CD4-positive, alpha-beta memory T cell (primary cell): ENCODE measurements around the gene ERC2. TPM values are rescaled to one million over a fixed set of nuclear protein-coding genes. Genes with fewer than 3 reads are reported as not detected.

Experiments used
- CTCF ChIA-PET: fragments of 350-600 bp; sonication (Branson Sonifier 250); formaldehyde crosslinking; loops from one replicate; lab custom pipeline; 2021; ENCODE audit warnings: inconsistent platforms; ENCODE audit not compliant: partially characterized antibody; lab: Charles Lee
- POLR2A ChIA-PET: fragments of 350-600 bp; sonication (Branson Sonifier 250); formaldehyde crosslinking; loops from one replicate; lab custom pipeline; 2021; ENCODE audit not compliant: partially characterized antibody; lab: Charles Lee
- DNase-seq, 5 donors: peaks; one replicate each; pipeline versions ENCODE4 v3.0.0 to v3.0.0-alpha.2; 2020 to 2022; ENCODE audit warnings: mixed read lengths in 1 of 5
- H3K27ac ChIP-seq: one replicate; pipeline ENCODE4 v1.7.0; 2013; ENCODE audit warnings: low read depth, low read length
- H3K27me3 ChIP-seq: 2 replicates; pipeline ENCODE4 v1.7.0; 2013; ENCODE audit warnings: mild to moderate bottlenecking, low read length, moderate library complexity; ENCODE audit not compliant: insufficient read depth
- H3K36me3 ChIP-seq: 2 replicates; pipeline ENCODE4 v1.7.0; 2013; ENCODE audit warnings: mild to moderate bottlenecking, low read length, moderate library complexity; ENCODE audit not compliant: insufficient read depth
- H3K4me1 ChIP-seq: 2 replicates; pipeline ENCODE4 v1.7.0; 2013; ENCODE audit warnings: mild to moderate bottlenecking, low read length, moderate library complexity; ENCODE audit not compliant: insufficient read depth
- H3K4me3 ChIP-seq, 2 donors: one replicate each; pipeline ENCODE4 v1.7.0; 2013; ENCODE audit warnings: low read length in 2 of 2, mild to moderate bottlenecking in 1 of 2
- H3K9me3 ChIP-seq, 2 donors: one replicate each; pipeline ENCODE4 v1.7.0; 2013; ENCODE audit warnings: low read length in 2 of 2, control low read depth in 1 of 2; ENCODE audit not compliant: control insufficient read depth in 1 of 2
- H3K27ac Mint-ChIP-seq, 7 donors: one replicate each; pipeline ENCODE4 v1.8.0; 2020 to 2021; ENCODE audit warnings: mixed read lengths in 7 of 7, mild to moderate bottlenecking in 6 of 7, inconsistent platforms in 3 of 7, moderate library complexity in 3 of 7
- H3K27me3 Mint-ChIP-seq, 2 donors: one replicate each; pipeline ENCODE4 v1.8.0; 2020 to 2021; ENCODE audit warnings: mixed read lengths in 2 of 2
- H3K36me3 Mint-ChIP-seq, 2 donors: one replicate each; pipeline ENCODE4 v1.8.0; 2020 to 2021; ENCODE audit warnings: mixed read lengths in 2 of 2, inconsistent platforms in 1 of 2, mild to moderate bottlenecking in 1 of 2
- H3K4me1 Mint-ChIP-seq, 4 donors: one replicate each; pipeline ENCODE4 v1.8.0; 2020 to 2021; ENCODE audit warnings: mixed read lengths in 4 of 4, mild to moderate bottlenecking in 1 of 4
- H3K4me3 Mint-ChIP-seq, 8 donors: one replicate each; pipeline ENCODE4 v1.8.0; 2020 to 2021; ENCODE audit warnings: mixed read lengths in 8 of 8, mild to moderate bottlenecking in 7 of 8, moderate library complexity in 6 of 8, inconsistent platforms in 3 of 8
- H3K9me3 Mint-ChIP-seq, 8 donors: one replicate each; pipeline ENCODE4 v1.8.0; 2020 to 2021; ENCODE audit warnings: mixed read lengths in 8 of 8, mild to moderate bottlenecking in 5 of 8, inconsistent platforms in 3 of 8, moderate library complexity in 1 of 8
- intact Hi-C: fragments of 100-400 bp; cut with micrococcal nuclease; formaldehyde crosslinking; loops from one replicate; pipeline ENCODE4 v1.15.1; 2023
- polyA plus RNA-seq, 2 donors: library from polyadenylated mRNA; unstranded; fragments of 300-500 nt; fragmentation: Illumina TruSeq; gene quantifications; one replicate each; pipeline ENCODE4 v1.2.3, GENCODE V29; 2021
- total RNA-seq, 2 experiments: library from RNA; stranded (reverse); gene quantifications; one replicate each; pipeline ENCODE4 v1.2.3, GENCODE V29; 2021

The ERC2 gene
- total and polyA plus RNA-seq, 4 experiments from 2014 or later = not detected

DNA sequence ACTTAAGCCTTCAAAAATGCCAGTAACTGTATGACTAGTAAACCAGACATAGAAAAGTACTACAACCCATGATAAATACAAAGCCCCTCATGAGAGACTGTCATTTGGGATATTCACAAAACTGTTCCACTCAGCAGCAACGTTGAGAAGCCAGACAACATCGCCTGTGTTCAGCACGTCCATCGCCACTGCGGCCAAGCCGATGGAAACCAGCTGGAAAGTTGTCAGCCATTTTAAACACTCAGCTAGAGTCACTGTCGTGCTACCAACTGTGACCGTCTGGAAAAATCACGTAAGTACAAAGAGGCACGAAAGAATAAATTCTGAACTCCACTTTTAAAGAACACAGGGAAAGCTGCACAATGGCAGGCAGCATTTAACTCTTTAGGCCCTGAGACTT, 640.5 kb downstream of the ERC2 start:
- CTCF ChIA-PET = no interaction called here
- no peaks in the 10 kb centered on the region for H3K36me3 ChIP-seq
- intact Hi-C loops = no loop called here
- Mint-ChIP-seq H3K36me3 (no peaks in the 10 kb centered on the region), H3K9me3 (peaks cover 0 to 12% (median 4%) of the 10 kb centered on the region in 8 donors), H3K27ac (no peak overlapping the region), H3K4me1 (no peaks in the 10 kb centered on the region), H3K4me3 (no peak overlapping the region), H3K27me3 (no peaks in the 10 kb centered on the region)
- no peaks in the 10 kb centered on the region for H3K9me3 ChIP-seq
- H3K27ac ChIP-seq = no peak overlapping the region
- H3K4me1 ChIP-seq = no peaks in the 10 kb centered on the region
- no peak for DNase-seq
- no peaks in the 10 kb centered on the region for H3K27me3 ChIP-seq
- POLR2A ChIA-PET = no interaction called here
- H3K4me3 ChIP-seq = no peak overlapping the region

DNA sequence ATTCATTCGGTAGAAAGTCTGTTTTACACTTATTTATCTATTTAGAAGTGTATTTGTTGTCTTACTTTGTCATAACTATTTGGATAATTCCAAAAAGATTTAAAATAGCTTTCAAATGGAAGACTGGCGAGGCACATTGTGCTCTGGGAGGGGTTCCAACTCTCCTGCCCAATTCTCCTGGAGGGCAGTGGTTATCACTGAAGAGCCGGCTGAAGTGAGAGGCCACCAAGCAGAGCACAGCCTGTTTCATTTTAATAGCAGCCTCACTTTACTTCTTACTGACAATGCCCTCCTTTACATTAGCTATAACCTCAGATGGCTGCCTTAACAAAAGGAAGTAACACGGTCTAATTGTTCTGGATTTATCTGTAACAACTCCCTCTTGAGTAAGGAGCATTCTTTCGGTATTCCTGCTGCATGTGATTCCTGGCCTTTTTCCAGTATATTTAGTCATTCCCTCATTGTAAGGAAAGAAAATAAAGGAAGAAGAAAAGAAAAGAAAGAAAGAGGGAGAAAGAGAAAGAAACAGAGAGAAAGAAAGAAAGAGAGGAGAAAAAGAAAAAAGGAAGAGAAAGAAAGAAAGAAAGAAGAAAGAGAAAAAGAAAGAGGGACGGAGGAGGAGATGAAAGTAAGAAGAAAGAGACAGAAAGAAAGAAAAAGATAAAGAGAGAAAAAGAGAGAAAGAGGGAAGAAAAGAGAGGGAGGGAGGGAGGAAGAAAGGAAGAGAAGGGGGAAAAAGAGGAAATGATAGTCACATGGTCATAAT, 641.4 kb downstream of the ERC2 start:
- POLR2A ChIA-PET = no interaction called here
- no peaks in the 10 kb centered on the region for H3K36me3 Mint-ChIP-seq
- intact Hi-C loops = no loop called here

DNA sequence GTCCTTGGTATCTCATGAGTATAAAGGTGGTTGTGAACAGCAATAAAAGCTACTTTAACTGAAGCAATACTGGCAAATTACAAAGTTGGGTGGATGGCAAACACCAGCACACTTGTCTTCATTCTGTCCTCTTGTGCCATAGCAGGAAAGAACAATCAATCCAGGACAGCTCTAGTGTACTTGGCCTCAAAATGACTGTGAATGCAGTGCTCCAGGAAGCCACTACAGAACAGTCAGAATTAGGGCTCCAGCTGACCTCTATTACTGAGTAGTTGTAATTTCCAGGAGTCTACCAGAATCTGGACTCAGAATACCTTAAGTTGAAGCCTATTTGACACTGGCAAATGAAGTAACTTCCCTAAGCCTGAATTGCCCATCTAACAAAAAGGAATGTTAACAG, 642.2 kb downstream of the ERC2 start:
- POLR2A ChIA-PET = no interaction called here
- intact Hi-C loops = no loop called here
- no peaks in the 10 kb centered on the region for H3K36me3 Mint-ChIP-seq

More for the DNA sequence above, 641.4 kb downstream of the ERC2 start:
- H3K4me3 Mint-ChIP-seq = no peak overlapping the region
- no peaks in the 10 kb centered on the region for H3K9me3 ChIP-seq
- H3K27ac Mint-ChIP-seq = no peak overlapping the region
- no peak overlapping the region for H3K27ac ChIP-seq
- H3K4me3 ChIP-seq = no peak overlapping the region
- CTCF ChIA-PET = no interaction called here
- peaks cover 0 to 12% (median 3%) of the 10 kb centered on the region in 8 donors for H3K9me3 Mint-ChIP-seq
- no peaks in the 10 kb centered on the region for H3K27me3 ChIP-seq
- no peaks in the 10 kb centered on the region for H3K4me1 Mint-ChIP-seq
- no peaks in the 10 kb centered on the region for H3K4me1 ChIP-seq
- no peaks in the 10 kb centered on the region for H3K36me3 ChIP-seq
- no peak for DNase-seq
- H3K27me3 Mint-ChIP-seq = no peaks in the 10 kb centered on the region

DNA sequence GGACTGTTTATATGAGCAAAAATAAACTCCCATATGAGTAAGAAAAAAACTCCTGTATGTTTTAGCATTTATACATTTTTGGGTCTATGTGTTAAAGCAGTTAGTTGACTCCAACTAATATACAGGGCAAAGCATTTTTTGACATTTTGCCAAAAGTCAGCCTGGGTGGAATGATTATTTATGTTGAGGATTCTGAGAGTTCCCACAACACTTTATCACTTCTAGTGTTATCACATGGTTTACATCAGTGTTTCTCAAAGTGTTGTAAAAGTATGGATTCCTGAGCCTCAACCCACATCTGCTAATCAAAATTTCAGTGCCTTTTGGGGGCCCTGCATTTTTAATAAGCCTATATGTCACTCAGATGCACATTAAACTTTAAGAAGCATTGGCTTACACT, 643.9 kb downstream of the ERC2 start:
- Histone ChIP-seq H3K4me1 (no peaks in the 10 kb centered on the region), H3K27ac (no peak overlapping the region), H3K9me3 (no peaks in the 10 kb centered on the region), H3K36me3 (no peaks in the 10 kb centered on the region), H3K4me3 (no peak overlapping the region), H3K27me3 (no peaks in the 10 kb centered on the region)
- Mint-ChIP-seq H3K27ac (no peak overlapping the region), H3K9me3 (peaks cover 0 to 5% (median under 1%) of the 10 kb centered on the region in 8 donors), H3K4me1 (no peaks in the 10 kb centered on the region), H3K36me3 (no peaks in the 10 kb centered on the region), H3K27me3 (no peaks in the 10 kb centered on the region), H3K4me3 (no peak overlapping the region)
- no peak for DNase-seq
- ChIA-PET CTCF (no interaction called here), POLR2A (no interaction called here)
- intact Hi-C loops = no loop called here

More for the DNA sequence above, 642.2 kb downstream of the ERC2 start:
- Histone ChIP-seq H3K4me3 (no peak overlapping the region), H3K27me3 (no peaks in the 10 kb centered on the region), H3K9me3 (no peaks in the 10 kb centered on the region), H3K36me3 (no peaks in the 10 kb centered on the region), H3K4me1 (no peaks in the 10 kb centered on the region), H3K27ac (no peak overlapping the region)
- H3K27ac Mint-ChIP-seq = no peak overlapping the region
- H3K4me1 Mint-ChIP-seq = no peaks in the 10 kb centered on the region
- H3K27me3 Mint-ChIP-seq = no peaks in the 10 kb centered on the region
- H3K9me3 Mint-ChIP-seq = peaks cover 0 to 10% (median 3%) of the 10 kb centered on the region in 8 donors
- H3K4me3 Mint-ChIP-seq = no peak overlapping the region
- DNase-seq = no peak
- CTCF ChIA-PET = no interaction called here

DNA sequence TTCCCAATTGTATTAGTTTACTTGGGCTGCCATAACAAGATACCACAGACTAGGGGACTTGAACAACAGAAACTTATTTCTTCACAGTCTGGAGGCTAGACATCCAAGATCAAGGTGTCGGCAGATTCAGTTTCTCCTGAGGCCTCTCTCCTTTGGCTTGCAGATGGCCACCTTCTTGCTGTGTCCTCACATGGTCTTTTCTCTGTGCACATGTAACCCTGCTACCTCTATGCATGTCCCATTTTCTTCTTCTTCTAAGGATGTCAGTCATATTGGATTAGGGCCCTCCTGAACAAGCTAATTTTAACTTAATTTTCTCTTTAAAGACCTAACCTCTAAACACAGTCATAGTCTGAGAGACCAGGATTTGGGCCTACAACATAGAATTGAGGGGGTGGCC, 644.4 kb downstream of the ERC2 start:
- no peak overlapping the region for H3K4me3 ChIP-seq
- no peak overlapping the region for H3K4me3 Mint-ChIP-seq
- no peak overlapping the region for H3K27ac ChIP-seq
- CTCF ChIA-PET = no interaction called here
- no peaks in the 10 kb centered on the region for H3K9me3 ChIP-seq
- POLR2A ChIA-PET = no interaction called here
- H3K9me3 Mint-ChIP-seq = peaks cover 0 to 5% (median under 1%) of the 10 kb centered on the region in 8 donors
- H3K4me1 Mint-ChIP-seq = no peaks in the 10 kb centered on the region
- no peak overlapping the region for H3K27ac Mint-ChIP-seq
- no peaks in the 10 kb centered on the region for H3K36me3 Mint-ChIP-seq
- no peak for DNase-seq
- no peaks in the 10 kb centered on the region for H3K27me3 Mint-ChIP-seq
- H3K36me3 ChIP-seq = no peaks in the 10 kb centered on the region
- no peaks in the 10 kb centered on the region for H3K27me3 ChIP-seq
- intact Hi-C loops = no loop called here
- no peaks in the 10 kb centered on the region for H3K4me1 ChIP-seq

DNA sequence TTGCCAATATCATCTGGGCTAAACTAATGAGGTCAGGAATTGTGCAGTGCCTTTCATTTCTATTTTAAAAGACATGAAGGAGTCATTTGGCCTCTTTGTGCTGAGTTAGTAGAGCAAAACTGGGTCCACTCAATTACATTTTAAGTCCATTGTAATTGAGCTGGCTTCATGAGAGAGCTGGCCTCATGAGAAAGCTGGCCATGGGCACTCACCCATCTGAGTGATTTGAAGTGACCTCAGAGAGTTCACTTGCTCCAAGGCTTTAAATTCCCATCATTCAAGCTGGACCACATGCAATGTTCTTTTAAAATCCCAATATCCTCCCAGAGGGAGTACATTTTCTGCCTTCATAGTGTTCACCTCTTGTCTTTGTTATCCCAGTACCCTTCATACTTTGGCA, 645.3 kb downstream of the ERC2 start:
- no peaks in the 10 kb centered on the region for H3K27me3 ChIP-seq
- no peak overlapping the region for H3K27ac Mint-ChIP-seq
- H3K4me1 ChIP-seq = no peaks in the 10 kb centered on the region
- H3K4me3 ChIP-seq = no peak overlapping the region
- peaks cover 0 to 2% (median 0%) of the 10 kb centered on the region in 8 donors for H3K9me3 Mint-ChIP-seq
- H3K36me3 ChIP-seq = no peaks in the 10 kb centered on the region
- H3K9me3 ChIP-seq = no peaks in the 10 kb centered on the region
- POLR2A ChIA-PET = no interaction called here
- H3K27ac ChIP-seq = no peak overlapping the region
- intact Hi-C loops = no loop called here
- H3K27me3 Mint-ChIP-seq = no peaks in the 10 kb centered on the region
- CTCF ChIA-PET = no interaction called here
- no peak overlapping the region for H3K4me3 Mint-ChIP-seq
- H3K4me1 Mint-ChIP-seq = no peaks in the 10 kb centered on the region
- no peaks in the 10 kb centered on the region for H3K36me3 Mint-ChIP-seq
- no peak for DNase-seq

DNA sequence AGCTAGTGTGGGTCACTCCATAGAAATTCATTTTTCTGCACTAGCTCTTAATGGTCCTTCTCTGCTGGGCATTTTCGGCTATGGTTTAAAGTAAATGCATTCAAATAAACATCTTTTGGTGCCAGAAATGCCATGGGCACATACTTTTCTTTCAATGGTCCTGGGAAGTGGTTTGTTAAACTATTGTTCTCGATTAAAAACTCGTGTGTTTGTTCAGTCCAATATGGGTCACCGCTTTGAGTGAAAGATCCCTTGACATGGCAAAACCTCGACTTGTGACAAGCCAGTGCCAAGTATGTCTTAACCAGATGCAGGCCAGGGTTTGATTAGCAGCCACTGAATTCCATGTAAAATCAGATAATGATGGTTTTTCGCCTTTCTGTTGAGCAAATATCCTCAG, 649.3 kb downstream of the ERC2 start:
- H3K36me3 Mint-ChIP-seq = no peaks in the 10 kb centered on the region
- no peak overlapping the region for H3K27ac Mint-ChIP-seq
- H3K27me3 Mint-ChIP-seq = no peaks in the 10 kb centered on the region
- intact Hi-C loops = no loop called here
- H3K4me1 Mint-ChIP-seq = no peaks in the 10 kb centered on the region
- POLR2A ChIA-PET = no interaction called here
- H3K4me3 Mint-ChIP-seq = no peak overlapping the region
- Histone ChIP-seq H3K4me3 (no peak overlapping the region), H3K27ac (no peak overlapping the region), H3K27me3 (no peaks in the 10 kb centered on the region), H3K36me3 (no peaks in the 10 kb centered on the region), H3K4me1 (no peaks in the 10 kb centered on the region), H3K9me3 (no peaks in the 10 kb centered on the region)
- peaks cover 0 to 2% (median 0%) of the 10 kb centered on the region in 8 donors for H3K9me3 Mint-ChIP-seq
- CTCF ChIA-PET = no interaction called here
- DNase-seq = no peak
